ENCODE data around the gene ATP4B.

The ATP4B gene

DNA sequence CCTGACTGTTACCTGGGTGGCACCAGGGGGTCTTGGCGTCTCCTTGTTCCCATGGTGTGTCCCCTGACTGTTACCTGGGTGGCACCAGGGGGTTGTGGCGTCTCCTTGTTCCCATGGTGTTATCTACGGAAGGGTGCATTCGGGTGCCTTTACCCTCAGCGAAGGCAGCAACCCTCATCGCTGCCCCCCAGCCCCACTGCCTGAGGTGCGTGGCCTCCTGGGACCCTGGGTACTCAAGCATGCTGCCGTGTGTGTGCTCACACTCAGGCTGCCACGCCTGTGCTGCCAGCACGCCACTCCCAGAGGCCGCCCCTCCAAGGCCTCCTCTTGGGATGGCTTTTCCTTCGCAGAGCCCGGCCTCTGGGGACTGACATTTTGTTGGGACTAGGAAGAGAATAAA lies 48.4 kb downstream of the ATP4B start:
- no peaks in the 10 kb centered on the region for H3K9me3 ChIP-seq
- intact Hi-C loops (cut with DNase I; ENCODE audit: low total_unique reads), result no loop called here
- TF ChIP-seq, protein P1, sequence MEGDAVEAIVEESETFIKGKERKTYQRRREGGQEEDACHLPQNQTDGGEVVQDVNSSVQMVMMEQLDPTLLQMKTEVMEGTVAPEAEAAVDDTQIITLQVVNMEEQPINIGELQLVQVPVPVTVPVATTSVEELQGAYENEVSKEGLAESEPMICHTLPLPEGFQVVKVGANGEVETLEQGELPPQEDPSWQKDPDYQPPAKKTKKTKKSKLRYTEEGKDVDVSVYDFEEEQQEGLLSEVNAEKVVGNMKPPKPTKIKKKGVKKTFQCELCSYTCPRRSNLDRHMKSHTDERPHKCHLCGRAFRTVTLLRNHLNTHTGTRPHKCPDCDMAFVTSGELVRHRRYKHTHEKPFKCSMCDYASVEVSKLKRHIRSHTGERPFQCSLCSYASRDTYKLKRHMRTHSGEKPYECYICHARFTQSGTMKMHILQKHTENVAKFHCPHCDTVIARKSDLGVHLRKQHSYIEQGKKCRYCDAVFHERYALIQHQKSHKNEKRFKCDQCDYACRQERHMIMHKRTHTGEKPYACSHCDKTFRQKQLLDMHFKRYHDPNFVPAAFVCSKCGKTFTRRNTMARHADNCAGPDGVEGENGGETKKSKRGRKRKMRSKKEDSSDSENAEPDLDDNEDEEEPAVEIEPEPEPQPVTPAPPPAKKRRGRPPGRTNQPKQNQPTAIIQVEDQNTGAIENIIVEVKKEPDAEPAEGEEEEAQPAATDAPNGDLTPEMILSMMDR (IDR thresholded peaks at IDR 0.05), result no peak
- H3K36me3 ChIP-seq, result peaks cover 0 to 48% (median 0%) of the 10 kb centered on the region in 3 donors
- H3K4me1 ChIP-seq, result no peaks in the 10 kb centered on the region
- H3K27me3 ChIP-seq, result no peaks in the 10 kb centered on the region
- H3K27ac ChIP-seq, result no peak overlapping the region
- DNase-seq, result no peak
- no peak overlapping the region for H3K4me3 ChIP-seq

DNA sequence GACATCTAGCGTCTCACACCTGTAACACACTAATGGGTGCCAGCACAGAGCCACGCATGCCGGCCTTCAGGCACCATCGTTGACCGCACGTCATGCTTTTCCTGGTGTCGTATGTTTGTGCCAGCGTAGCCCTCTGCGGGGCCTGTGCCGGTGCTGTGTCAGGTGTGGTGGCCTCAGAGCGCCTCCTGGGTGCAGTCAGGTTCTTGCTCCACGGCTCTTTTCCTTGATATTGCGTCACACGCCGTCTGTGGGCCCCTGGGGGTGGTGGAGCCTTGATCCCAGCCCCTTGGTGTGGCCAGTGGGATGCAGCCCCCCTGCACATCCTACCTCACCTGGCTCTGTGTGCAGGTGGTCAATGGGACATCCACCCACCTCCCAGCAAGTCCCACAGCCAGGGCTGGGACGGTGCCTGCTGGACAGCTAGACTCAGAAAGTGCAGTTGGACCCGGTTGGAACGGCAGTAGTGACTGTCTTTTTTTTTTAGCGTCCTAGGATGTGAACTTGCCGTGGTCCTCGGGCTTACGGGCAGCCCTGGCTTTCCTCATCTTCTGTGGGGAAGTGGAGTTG lies 48.9 kb downstream of the ATP4B start:
- H3K4me1 ChIP-seq, result no peaks in the 10 kb centered on the region
- H3K9me3 ChIP-seq, result no peaks in the 10 kb centered on the region
- H3K4me3 ChIP-seq, result no peak overlapping the region
- H3K27ac ChIP-seq, result no peak overlapping the region
- H3K36me3 ChIP-seq, result peaks cover 0 to 46% (median 0%) of the 10 kb centered on the region in 3 donors
- TF ChIP-seq, protein P1 (IDR thresholded peaks at IDR 0.05), result no peak
- no peak for DNase-seq
- intact Hi-C loops (cut with DNase I; ENCODE audit: low total_unique reads), result no loop called here
- H3K27me3 ChIP-seq, result no peaks in the 10 kb centered on the region

DNA sequence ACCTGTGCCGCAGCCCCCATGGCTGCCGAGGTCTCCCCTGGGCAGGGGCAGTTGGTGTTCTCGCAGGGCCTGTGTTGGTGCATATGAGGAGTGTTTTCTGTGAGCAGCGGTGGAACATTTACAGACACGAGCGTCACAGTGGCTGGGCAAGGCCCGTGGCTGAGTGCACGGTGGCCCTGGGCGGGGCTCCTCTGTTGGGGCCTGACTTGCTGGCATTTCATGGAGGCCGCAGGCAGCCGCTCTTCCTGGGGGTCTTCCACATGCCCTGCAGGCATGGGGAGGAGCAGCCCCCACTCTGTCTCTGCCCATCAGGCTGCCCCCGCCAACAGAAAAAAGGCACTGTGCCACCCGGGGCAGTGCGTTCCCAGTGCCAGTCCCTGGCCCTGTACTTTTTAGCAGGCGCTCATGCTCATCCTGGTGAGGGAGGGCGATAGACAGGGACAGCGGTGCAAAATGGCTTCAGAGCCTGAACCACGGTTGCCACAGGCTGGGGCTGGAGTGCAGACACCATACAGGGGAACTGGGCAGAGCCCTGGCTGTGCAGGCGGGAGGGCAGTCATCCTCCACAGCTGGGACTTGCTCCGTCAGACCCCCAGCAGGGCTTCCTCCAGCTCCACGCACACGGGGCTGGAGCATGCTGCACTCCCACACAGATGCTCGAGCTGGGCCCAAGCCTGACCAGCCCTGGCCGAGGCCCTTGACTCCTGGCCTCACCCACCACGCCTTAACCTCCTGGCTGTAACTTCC lies 49.9 kb downstream of the ATP4B start:
- no peak for DNase-seq
- H3K27me3 ChIP-seq, result no peaks in the 10 kb centered on the region
- H3K4me1 ChIP-seq, result no peaks in the 10 kb centered on the region

DNA sequence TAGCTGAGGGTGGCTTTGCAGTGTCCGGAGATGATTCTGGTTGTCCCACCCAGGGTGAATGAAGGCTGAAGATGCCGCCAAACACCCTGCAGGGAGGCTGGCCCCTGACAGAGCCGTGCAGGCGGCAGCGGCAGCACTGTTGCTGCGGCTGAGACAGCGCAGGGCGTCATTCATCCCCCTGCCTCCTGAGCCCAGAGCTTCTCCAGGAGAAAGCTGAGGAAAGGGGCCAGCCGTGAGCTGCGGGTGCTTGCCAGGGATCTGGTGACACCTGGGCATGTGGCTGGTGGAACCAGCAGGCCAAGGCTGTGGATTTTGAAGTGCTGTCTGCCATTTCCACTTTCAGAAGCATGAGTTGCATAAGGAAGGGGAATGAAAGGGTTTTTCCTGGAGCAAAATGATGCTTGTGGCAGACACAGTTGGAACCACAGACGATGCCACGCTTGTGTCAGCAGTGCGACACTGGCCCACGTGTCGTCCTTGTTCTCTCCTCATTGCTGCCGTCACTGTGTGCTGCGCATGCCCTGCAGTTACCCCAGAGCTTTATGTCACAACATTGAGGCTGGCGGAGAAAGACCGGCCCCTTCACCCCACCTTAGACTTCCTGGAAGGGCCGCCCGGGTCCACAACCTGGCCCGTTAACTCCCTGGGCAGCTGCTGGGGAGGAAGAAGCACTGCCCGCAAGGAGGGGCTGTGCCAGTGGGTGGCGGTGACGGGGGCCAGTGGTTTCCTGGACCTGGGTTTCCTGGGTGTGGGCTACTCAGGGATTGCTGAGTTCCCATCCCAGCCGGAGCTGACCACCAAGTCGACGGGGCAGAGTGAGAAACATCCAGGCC lies 50.7 kb downstream of the ATP4B start:
- no peak for DNase-seq

More for the DNA sequence above, 49.9 kb downstream of the ATP4B start:
- TF ChIP-seq, protein P1 (IDR thresholded peaks at IDR 0.05), result no peak
- Histone ChIP-seq H3K36me3 (peaks cover 0 to 43% (median 0%) of the 10 kb centered on the region in 3 donors), H3K27ac (no peak overlapping the region), H3K9me3 (no peaks in the 10 kb centered on the region), H3K4me3 (no peak overlapping the region)
- intact Hi-C loops (cut with DNase I; ENCODE audit: low total_unique reads), result no loop called here

DNA sequence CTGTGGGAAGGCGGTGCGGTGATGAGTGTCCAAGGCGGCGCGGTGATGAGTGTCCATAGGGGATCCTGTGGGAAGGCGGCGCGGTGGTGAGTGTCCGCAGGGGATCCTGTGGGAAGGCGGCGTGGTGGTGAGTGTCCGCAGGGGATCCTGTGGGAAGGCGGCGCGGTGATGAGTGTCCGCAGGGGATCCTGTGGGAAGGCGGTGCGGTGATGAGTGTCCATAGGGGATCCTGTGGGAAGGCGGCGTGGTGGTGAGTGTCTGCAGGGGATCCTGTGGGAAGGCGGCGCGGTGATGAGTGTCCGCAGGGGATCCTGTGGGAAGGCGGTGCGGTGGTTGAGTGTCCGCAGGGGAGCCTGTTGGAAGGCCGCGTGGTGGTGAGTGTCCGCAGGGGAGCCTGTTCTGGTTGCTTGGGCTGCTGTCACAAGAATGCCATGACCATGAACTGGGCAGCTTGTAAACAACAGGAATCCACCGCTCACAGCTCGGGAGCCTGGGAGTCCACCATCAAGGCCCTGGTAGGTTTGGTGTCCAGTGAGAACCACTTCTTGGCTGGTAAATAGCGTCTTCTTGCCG lies 52.0 kb downstream of the ATP4B start:
- Histone ChIP-seq H3K9me3 (no peaks in the 10 kb centered on the region), H3K4me3 (no peak overlapping the region), H3K27me3 (no peaks in the 10 kb centered on the region), H3K36me3 (peaks cover 0 to 27% (median 0%) of the 10 kb centered on the region in 3 donors), H3K4me1 (no peaks in the 10 kb centered on the region), H3K27ac (no peak overlapping the region)
- DNase-seq, result no peak
- intact Hi-C loops (cut with DNase I; ENCODE audit: low total_unique reads), result no loop called here
- TF ChIP-seq, protein P1 (IDR thresholded peaks at IDR 0.05), result no peak

More for the DNA sequence above, 50.7 kb downstream of the ATP4B start:
- no peaks in the 10 kb centered on the region for H3K4me1 ChIP-seq
- intact Hi-C loops (cut with DNase I; ENCODE audit: low total_unique reads), result no loop called here
- TF ChIP-seq, protein P1 (IDR thresholded peaks at IDR 0.05), result no peak
- peaks cover 0 to 40% (median 0%) of the 10 kb centered on the region in 3 donors for H3K36me3 ChIP-seq
- no peaks in the 10 kb centered on the region for H3K27me3 ChIP-seq
- H3K9me3 ChIP-seq, result no peaks in the 10 kb centered on the region
- H3K4me3 ChIP-seq, result no peak overlapping the region
- H3K27ac ChIP-seq, result no peak overlapping the region

All from tibial artery (tissue), 4 donors.